OCI-LY3 (cell line): ENCODE measurements around the gene SPRYD4.

Source experiments
- H2AFZ ChIP-seq: fragments of 200-600, 300-600 bp; shearing (Covaris generic); 2 replicates; pipeline ENCODE4 v1.6.0; 2014; ENCODE audit warnings: antibody characterized with exemption, low read depth, low read length
- H3K27ac ChIP-seq: fragments of 200-600, 300-600 bp; sonication (generic); 2 replicates; pipeline ENCODE4 v1.5.1; 2014; ENCODE audit warnings: mild to moderate bottlenecking, low read length, moderate library complexity, mixed read lengths
- H3K27me3 ChIP-seq: fragments of 200-600, 300-600 bp; sonication (generic); 2 replicates; pipeline ENCODE4 v1.6.1; 2014; ENCODE audit warnings: low read depth, low read length, mixed read lengths
- H3K36me3 ChIP-seq: fragments of 200-600, 300-600 bp; sonication (generic); replicated peaks from 2 replicates; pipeline ENCODE3; 2014; ENCODE audit warnings: low read depth, low read length, mixed read lengths
- H3K4me1 ChIP-seq: fragments of 300-600, 200-600 bp; sonication (generic); 2 replicates; pipeline ENCODE4 v1.6.1; 2014; ENCODE audit warnings: low read length, mixed read lengths
- H3K4me2 ChIP-seq: fragments of 200-600, 300-600 bp; sonication (generic); 2 replicates; pipeline ENCODE4 v1.6.1; 2014; ENCODE audit warnings: low read length, mixed read lengths
- H3K4me3 ChIP-seq: fragments of 300-600, 200-600 bp; sonication (generic); 2 replicates; pipeline ENCODE4 v1.5.1; 2014; ENCODE audit warnings: antibody characterized with exemption, mild to moderate bottlenecking, low read length, moderate library complexity
- H3K79me2 ChIP-seq: fragments of 300-600, 200-600 bp; shearing (Covaris generic); 2 replicates; pipeline ENCODE4 v1.6.1; 2014; ENCODE audit warnings: mild to moderate bottlenecking, low read length, mixed read lengths
- H3K9ac ChIP-seq: fragments of 300-600, 200-600 bp; shearing (Covaris generic); 2 replicates; pipeline ENCODE4 v1.6.0; 2014; ENCODE audit warnings: mild to moderate bottlenecking, low read length, moderate library complexity
- H3K9me3 ChIP-seq: fragments of 200-600, 300-600 bp; shearing (Covaris generic); 2 replicates; pipeline ENCODE4 v1.6.1; 2014; ENCODE audit warnings: low read length, mixed read lengths; ENCODE audit not compliant: insufficient read depth
- H4K20me1 ChIP-seq: fragments of 200-600, 300-600 bp; sonication (generic); 2 replicates; pipeline ENCODE4 v1.6.1; 2016; ENCODE audit warnings: low read length, mixed read lengths; ENCODE audit not compliant: insufficient read depth
- EZH2phosphoT487 ChIP-seq: fragments of 200-600 bp; shearing (Covaris generic); IDR thresholded peaks from 2 replicates; pipeline ENCODE4 v1.6.1; 2018; ENCODE audit warnings: antibody characterized with exemption, mixed run types, low read depth
- TF ChIP-seq, protein P1 (sequence below): fragments of 200-600, 300-600 bp; sonication (generic); IDR thresholded peaks from 2 replicates; pipeline ENCODE4 v1.5.1; 2014; ENCODE audit warnings: antibody characterized with exemption, low read length, low read depth

SPRYD4 gene

DNA sequence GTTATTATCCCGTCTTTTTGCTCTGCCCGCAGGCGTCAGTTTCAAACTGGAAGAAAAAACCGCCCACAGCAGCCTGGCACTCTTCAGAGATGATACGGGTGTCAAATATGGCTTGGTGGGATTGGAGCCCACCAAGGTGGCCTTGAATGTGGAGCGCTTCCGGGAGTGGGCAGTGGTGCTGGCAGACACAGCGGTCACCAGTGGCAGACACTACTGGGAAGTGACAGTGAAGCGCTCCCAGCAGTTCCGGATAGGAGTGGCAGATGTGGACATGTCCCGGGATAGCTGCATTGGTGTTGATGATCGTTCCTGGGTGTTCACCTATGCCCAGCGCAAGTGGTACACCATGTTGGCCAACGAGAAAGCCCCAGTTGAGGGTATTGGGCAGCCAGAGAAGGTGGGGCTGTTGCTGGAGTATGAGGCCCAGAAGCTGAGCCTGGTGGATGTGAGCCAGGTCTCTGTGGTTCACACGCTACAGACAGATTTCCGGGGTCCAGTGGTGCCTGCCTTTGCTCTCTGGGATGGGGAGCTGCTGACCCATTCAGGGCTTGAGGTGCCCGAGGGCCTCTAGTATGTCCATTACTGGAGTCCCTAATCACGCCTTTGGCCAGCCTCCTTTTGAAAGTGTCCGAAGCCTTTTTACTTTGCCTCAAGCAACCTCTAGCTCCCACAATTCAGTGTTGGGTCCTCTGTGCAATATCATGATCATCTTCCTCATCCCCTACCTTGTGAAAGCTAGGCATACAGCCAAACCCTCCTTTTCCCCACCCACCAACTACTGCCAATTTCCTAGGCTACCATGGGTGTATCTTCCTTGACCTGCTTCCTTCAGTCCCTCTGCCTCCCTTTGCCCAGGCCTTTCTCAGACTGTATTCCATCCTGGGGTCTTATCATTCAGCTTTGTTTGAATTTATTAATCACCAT lies 891 bp downstream of the SPRYD4 start:
- H4K20me1 ChIP-seq: no peaks in the 10 kb centered on the region
- no peaks in the 10 kb centered on the region for H3K9me3 ChIP-seq
- H3K9ac ChIP-seq: peak overlapping the region; percentile 100
- H3K4me2 ChIP-seq: peak overlapping the region; percentile 96
- peak overlapping the region; percentile 98 for H3K4me3 ChIP-seq
- H3K79me2 ChIP-seq: peaks cover 38% of the 10 kb centered on the region
- H3K4me1 ChIP-seq: peaks cover 10% of the 10 kb centered on the region
- H3K27me3 ChIP-seq: no peaks in the 10 kb centered on the region
- H3K36me3 ChIP-seq: peaks cover 31% of the 10 kb centered on the region
- peak overlapping the region; percentile 89 for H2AFZ ChIP-seq
- TF ChIP-seq, protein P1, sequence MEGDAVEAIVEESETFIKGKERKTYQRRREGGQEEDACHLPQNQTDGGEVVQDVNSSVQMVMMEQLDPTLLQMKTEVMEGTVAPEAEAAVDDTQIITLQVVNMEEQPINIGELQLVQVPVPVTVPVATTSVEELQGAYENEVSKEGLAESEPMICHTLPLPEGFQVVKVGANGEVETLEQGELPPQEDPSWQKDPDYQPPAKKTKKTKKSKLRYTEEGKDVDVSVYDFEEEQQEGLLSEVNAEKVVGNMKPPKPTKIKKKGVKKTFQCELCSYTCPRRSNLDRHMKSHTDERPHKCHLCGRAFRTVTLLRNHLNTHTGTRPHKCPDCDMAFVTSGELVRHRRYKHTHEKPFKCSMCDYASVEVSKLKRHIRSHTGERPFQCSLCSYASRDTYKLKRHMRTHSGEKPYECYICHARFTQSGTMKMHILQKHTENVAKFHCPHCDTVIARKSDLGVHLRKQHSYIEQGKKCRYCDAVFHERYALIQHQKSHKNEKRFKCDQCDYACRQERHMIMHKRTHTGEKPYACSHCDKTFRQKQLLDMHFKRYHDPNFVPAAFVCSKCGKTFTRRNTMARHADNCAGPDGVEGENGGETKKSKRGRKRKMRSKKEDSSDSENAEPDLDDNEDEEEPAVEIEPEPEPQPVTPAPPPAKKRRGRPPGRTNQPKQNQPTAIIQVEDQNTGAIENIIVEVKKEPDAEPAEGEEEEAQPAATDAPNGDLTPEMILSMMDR: no peak
- no peak for TF ChIP-seq EZH2phosphoT487
- H3K27ac ChIP-seq: peak overlapping the region; percentile 74

DNA sequence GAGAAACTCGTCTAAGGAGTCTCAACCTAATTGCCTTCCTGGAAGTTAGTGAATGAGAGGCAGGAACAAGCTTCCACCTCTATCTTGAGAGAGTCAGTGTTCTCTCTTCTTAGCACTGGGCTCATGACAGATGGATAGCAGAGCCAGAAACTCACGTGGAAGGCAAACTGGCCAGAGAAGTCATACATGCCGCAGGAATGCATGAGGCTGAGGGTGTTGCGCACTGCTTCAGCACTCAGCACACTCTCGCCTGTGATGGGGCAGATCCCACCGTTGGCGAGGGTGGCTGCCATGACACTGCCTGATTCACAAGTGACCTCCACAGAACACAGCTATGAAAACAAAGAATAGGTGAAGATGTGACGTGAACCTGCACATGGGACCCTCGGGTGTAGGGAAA lies 6.0 kb downstream of the SPRYD4 start:
- Histone ChIP-seq H3K4me3 (no peak overlapping the region), H3K4me1 (peaks cover 7% of the 10 kb centered on the region), H3K9ac (no peak overlapping the region), H3K9me3 (no peaks in the 10 kb centered on the region), H3K4me2 (no peak overlapping the region), H2AFZ (no peak overlapping the region), H3K79me2 (peaks cover 28% of the 10 kb centered on the region), H3K27ac (no peak overlapping the region), H4K20me1 (no peaks in the 10 kb centered on the region; the same call in 1 of the 2 replicates), H3K27me3 (no peaks in the 10 kb centered on the region), H3K36me3 (peaks cover 34% of the 10 kb centered on the region)
- TF ChIP-seq, protein P1: no peak
- TF ChIP-seq EZH2phosphoT487: no peak

DNA sequence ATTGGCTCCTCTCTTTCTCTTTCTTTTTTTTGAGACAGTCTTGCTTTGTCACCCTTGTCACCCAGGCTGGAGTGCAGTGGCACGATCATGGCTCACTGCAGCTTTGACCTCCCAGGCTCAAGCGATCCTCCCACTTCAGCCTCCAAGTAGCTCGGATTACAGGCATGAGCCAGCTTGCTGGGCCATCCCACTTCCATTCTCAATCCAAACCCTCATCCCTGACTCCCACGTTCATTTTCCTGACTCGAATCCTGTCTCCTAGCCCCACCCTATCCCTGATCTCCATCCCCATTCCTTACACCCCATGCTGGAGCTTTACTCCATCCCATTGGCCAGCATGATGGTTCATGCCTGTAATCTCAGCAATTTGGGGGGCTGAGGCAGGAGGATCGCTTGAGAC lies 7.8 kb downstream of the SPRYD4 start:
- TF ChIP-seq, protein P1: no peak
- peaks cover 10% of the 10 kb centered on the region for H3K79me2 ChIP-seq

DNA sequence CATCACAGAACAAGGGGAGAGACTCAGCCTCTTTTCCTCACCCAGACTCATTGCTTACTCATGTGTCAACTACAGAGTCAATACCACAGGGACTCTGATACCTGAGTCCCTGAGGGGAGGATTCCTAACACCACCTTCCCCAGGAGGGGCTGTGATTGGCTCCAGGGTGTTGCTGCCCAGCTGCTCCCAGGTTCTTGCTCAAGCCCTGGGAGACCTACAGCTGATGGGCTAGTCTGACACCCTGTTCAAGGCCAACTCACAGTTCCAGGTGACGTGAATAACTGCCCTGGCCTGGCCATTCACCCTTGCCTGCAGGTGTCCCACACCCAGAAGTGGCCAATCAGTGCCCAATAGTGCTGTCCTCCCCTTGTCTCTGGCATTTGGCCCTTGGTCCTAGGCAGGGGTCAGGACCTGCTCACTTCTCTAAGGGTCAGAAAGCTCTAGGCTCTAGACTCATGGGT lies 8.6 kb downstream of the SPRYD4 start:
- Histone ChIP-seq H3K4me1 (peaks cover 4% of the 10 kb centered on the region; the same call in 1 of the 2 replicates), H3K79me2 (peaks cover 2% of the 10 kb centered on the region), H2AFZ (no peak overlapping the region), H3K9me3 (no peaks in the 10 kb centered on the region), H3K9ac (no peak overlapping the region), H4K20me1 (no peaks in the 10 kb centered on the region; the same call in 1 of the 2 replicates), H3K27me3 (no peaks in the 10 kb centered on the region), H3K4me2 (no peak overlapping the region), H3K4me3 (no peak overlapping the region), H3K27ac (no peak overlapping the region), H3K36me3 (peaks cover 13% of the 10 kb centered on the region)
- no peak for TF ChIP-seq EZH2phosphoT487
- TF ChIP-seq, protein P1: no peak

More for the DNA sequence above, 7.8 kb downstream of the SPRYD4 start:
- Histone ChIP-seq H3K9me3 (no peaks in the 10 kb centered on the region), H3K4me1 (peaks cover 4% of the 10 kb centered on the region; the same call in 1 of the 2 replicates), H3K27ac (no peak overlapping the region), H3K36me3 (peaks cover 22% of the 10 kb centered on the region), H3K4me3 (no peak overlapping the region), H3K4me2 (no peak overlapping the region), H3K9ac (no peak overlapping the region), H2AFZ (no peak overlapping the region), H3K27me3 (no peaks in the 10 kb centered on the region), H4K20me1 (no peaks in the 10 kb centered on the region; the same call in 1 of the 2 replicates)
